Urinary bladder (tissue), 4 donors: Measurements from ENCODE around the gene LDHA. TPM values are rescaled to one million over a fixed set of nuclear protein-coding genes. Genes with fewer than 3 reads are reported as not detected.
"Not testable (repeated sequence)": the region's sequence is repeated elsewhere in the genome, so short reads cannot be mapped to it uniquely, and the experiment has no call there.

Source experiments
- DNase-seq: peaks from one replicate; pipeline ENCODE4 v3.0.0-alpha.2; 2015; ENCODE audit errors: extremely low spot score
- H3K27ac ChIP-seq: one replicate; pipeline ENCODE4 v1.5.1; 2013; ENCODE audit warnings: low read depth, mild to moderate bottlenecking, moderate library complexity
- H3K36me3 ChIP-seq: one replicate; pipeline ENCODE4 v1.6.1; 2013; ENCODE audit warnings: mild to moderate bottlenecking, moderate library complexity; ENCODE audit not compliant: insufficient read depth
- H3K4me1 ChIP-seq: one replicate; pipeline ENCODE4 v1.6.1; 2013; ENCODE audit warnings: mild to moderate bottlenecking, moderate library complexity; ENCODE audit not compliant: insufficient read depth
- H3K4me3 ChIP-seq: one replicate; pipeline ENCODE4 v1.5.1; 2013; ENCODE audit warnings: low read depth, low read length
- WGBS: extraction: QIAGEN DNeasy Blood & Tissue Kit; methylation state at CpG from one replicate; pipeline ENCODE4 v1.1.7; 2013; 5-methylcytosine and 5-hydroxymethylcytosine counted together
- polyA plus RNA-seq: library from polyadenylated mRNA; stranded (reverse); fragments of 200-250 nt; gene quantifications from one replicate; pipeline ENCODE4 v1.2.3, GENCODE V29; 2013
- total RNA-seq: library from RNA; depleted of rRNA; stranded (reverse); fragments of >200 nt; gene quantifications from one replicate; pipeline ENCODE4 v1.2.3, GENCODE V29; 2014
- donor health status: healthy with polysubstance abuse.
- donor health status: healthy.

The LDHA gene
- total and polyA plus RNA-seq, 2 donors = 163 to 542 TPM

DNA sequence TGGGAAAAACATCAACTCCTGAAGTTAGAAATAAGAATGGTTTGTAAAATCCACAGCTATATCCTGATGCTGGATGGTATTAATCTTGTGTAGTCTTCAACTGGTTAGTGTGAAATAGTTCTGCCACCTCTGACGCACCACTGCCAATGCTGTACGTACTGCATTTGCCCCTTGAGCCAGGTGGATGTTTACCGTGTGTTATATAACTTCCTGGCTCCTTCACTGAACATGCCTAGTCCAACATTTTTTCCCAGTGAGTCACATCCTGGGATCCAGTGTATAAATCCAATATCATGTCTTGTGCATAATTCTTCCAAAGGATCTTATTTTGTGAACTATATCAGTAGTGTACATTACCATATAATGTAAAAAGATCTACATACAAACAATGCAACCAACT lies 13.0 kb downstream of the LDHA start:
- DNase-seq = not testable (repeated sequence)

DNA sequence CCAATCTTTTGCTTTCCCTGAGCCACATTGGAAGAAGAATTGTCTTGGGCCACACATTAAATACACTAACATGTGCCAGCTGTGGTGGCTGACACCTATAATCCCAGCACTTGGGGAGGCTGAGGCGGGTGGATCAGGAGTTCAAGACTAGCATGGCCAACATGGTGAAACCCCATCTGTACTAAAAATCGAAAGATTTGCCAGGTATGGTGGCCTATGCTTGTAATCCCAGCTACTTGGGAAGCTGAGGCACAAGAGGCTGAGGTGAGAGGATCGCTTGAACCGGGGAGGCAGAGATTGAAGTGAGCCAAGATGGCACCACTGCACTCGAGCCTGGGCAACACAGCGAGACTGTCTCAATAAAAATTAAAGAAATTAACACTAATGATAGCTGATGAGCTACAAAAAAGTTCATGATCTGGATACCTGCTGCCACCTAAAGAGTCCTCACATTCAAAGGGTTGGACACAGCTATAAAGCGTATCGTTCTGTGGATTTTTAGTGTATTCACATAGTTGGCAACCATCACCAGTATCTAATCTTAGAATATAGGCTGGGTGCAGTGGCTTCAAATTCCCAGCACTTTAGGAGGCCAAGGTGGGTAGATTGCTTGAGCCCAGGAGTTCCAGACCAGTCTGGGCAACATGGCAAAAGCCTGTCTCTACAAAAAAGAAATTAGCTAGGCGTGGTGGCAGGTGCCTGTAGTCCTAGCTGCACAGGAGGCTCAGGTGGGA lies 14.4 kb downstream of the LDHA start:
- no peak for DNase-seq

More for the DNA sequence above, 13.0 kb downstream of the LDHA start:
- WGBS = 46% methylated on average over 3 of the region's 3 CpGs
- H3K4me1 ChIP-seq, H3K27ac ChIP-seq, H3K4me3 ChIP-seq, H3K36me3 ChIP-seq: not testable (repeated sequence)

DNA sequence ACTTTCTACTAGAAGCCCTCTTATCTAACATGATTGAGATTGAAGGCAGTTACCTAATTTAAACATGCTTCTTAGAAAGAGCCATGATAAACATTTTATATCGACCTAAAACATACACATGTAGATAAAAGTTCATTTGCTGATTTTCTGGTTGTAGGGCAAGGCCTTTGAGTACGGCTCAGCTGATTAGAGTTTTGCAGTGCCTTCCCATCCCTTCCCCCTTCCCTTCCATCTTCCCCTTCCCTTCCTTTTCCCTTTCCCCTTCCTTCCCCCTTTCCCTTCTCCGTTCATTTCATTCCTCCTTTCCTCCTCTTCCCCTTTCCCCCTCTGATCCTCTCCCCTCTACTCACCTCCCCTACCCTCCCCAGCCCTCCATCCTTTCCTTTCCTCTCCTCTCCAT lies 22.1 kb downstream of the LDHA start:
- DNase-seq = no peak
- Histone ChIP-seq H3K36me3 (no peaks in the 10 kb centered on the region), H3K27ac (no peak overlapping the region), H3K4me3 (no peak overlapping the region), H3K4me1 (no peaks in the 10 kb centered on the region)
- WGBS = 54% methylated on average over 3 of the region's 3 CpGs

More for the DNA sequence above, 14.4 kb downstream of the LDHA start:
- peaks cover 8% of the 10 kb centered on the region for H3K36me3 ChIP-seq
- no peak overlapping the region for H3K4me3 ChIP-seq
- 89% methylated on average over 9 of the region's 9 CpGs for WGBS
- H3K27ac ChIP-seq = no peak overlapping the region
- H3K4me1 ChIP-seq = no peaks in the 10 kb centered on the region

DNA sequence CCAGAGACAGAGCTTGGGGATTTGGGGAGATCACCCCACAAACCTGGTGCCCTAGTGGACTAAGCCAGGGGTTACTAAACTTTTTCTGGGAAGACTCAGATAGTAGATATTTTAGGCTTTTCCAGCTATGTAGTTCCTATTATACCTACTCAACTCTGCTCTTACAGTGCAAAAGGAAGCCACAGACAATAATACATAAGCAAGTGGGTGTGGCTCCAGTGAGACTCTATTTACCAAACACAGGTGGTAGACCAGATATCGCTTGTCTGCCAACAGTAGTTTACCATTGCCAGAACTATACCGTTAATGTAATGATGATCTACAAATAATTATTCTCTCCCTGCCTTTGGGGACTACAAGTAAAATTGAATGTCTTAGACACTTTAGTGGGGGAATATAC lies 24.7 kb downstream of the LDHA start:
- 82% methylated on average over 2 of the region's 2 CpGs for WGBS

DNA sequence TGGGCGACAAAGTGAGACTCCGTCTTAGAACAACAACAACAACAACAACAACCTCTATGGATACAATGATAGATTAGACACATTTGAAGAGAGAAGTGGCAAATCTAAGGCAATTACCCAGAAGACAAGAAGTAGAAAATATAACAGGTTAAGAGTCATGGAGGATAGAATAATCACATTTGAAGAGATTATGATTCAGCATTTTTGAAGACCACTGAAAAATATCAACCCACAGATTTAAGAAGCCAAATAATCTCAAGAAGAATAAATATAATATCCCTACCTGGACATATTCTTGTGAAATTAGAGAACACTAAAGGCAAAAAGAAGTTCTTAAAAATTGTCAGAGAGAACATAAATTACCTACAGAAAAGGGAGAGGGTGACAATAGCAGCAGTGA lies 25.7 kb downstream of the LDHA start:
- DNase-seq = no peak
- Histone ChIP-seq H3K4me3 (no peak overlapping the region), H3K4me1 (no peaks in the 10 kb centered on the region), H3K36me3 (no peaks in the 10 kb centered on the region), H3K27ac (no peak overlapping the region)
- 92% methylated on average over 2 of the region's 2 CpGs for WGBS

More for the DNA sequence above, 24.7 kb downstream of the LDHA start:
- DNase-seq = no peak
- Histone ChIP-seq H3K36me3 (no peaks in the 10 kb centered on the region), H3K27ac (no peak overlapping the region), H3K4me3 (no peak overlapping the region), H3K4me1 (no peaks in the 10 kb centered on the region)

DNA sequence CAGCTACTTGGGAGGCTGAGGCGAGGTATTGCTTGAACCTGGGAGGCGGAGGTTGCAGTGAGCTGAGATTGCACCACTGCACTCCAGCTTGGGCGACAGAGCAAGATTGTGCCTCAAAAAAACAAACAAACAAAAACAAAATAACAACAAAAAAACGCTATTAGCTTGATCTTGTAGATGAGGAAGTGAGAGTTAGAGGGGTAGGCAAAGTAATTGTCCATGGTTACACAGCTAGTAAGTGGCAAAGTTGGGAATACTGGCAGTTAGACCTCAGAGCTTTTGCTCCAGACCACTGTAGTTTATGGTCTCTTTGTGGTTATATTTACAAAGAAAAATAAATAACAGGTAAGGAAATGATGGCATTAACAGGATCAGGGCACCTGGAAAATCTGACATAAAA lies 32.9 kb downstream of the LDHA start:
- Histone ChIP-seq H3K36me3 (no peaks in the 10 kb centered on the region), H3K4me3 (no peak overlapping the region), H3K27ac (no peak overlapping the region), H3K4me1 (no peaks in the 10 kb centered on the region)
- WGBS = 66% methylated on average over 4 of the region's 4 CpGs
- no peak for DNase-seq

DNA sequence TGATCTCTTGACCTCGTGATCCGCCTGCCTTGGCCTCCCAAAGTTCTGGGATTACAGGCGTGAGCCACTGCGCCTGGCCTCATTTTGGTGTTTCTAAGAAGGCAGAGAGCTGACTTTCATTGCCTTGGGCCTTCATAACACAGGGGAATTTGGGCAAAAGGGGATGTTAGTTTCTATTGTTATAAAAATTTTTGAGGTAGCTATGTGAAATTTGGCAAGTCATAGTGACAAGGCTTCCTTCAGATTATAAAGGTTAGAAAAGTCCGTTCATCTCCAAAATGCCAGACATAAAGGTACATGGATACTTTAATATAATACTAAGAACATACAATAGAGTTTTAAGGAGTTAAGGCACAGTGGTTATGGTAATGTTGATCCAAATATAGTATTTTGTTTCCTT lies 35.0 kb downstream of the LDHA start:
- WGBS = 67% methylated on average over 5 of the region's 5 CpGs
- Histone ChIP-seq H3K36me3 (no peaks in the 10 kb centered on the region), H3K27ac (no peak overlapping the region), H3K4me3 (no peak overlapping the region), H3K4me1 (no peaks in the 10 kb centered on the region)
- DNase-seq = no peak

DNA sequence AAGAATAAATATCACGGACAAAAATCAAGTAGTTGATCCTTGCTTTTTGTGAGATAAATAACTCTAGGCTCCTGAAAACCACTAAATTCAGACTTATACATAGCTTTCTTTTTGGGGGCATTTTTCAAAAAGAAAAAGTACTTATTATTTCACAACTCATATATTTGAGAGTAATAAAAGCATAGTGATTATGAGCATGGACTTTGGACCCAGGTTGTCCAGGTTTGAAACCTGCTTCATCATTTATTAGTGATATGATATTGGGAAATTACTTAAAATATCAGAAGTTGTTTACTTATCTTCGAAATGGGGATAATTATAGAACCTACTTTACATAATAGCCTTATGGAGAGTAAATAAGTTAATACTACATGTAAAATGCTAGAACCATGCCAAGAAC lies 44.3 kb downstream of the LDHA start:
- WGBS = 81% methylated on average over 2 of the region's 2 CpGs
- DNase-seq = no peak
- Histone ChIP-seq H3K27ac (no peak overlapping the region), H3K36me3 (no peaks in the 10 kb centered on the region), H3K4me1 (no peaks in the 10 kb centered on the region), H3K4me3 (no peak overlapping the region)

DNA sequence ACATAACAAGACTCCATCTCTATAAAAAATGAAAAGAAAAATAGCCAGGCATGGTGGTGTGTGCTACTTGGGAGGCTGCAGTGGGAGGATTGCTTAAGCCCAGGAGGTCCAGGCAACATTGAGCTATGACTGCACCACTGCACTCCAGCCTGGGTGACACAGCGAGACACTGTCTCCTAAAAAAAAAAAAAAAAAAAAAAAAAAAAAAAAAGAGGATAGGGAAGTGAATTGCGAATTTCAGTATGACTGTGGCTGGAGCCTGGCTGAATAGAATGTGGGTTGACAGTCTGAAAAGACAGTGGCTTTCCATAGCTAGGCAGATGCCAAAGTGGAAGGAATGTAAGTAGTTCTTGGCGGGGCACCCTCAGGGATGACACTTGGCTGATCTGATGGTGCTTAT lies 54.9 kb downstream of the LDHA start:
- Histone ChIP-seq H3K36me3 (no peaks in the 10 kb centered on the region), H3K4me1 (no peaks in the 10 kb centered on the region), H3K27ac (no peak overlapping the region), H3K4me3 (no peak overlapping the region)
- DNase-seq = no peak
- WGBS = 88% methylated on average over 3 of the region's 3 CpGs

DNA sequence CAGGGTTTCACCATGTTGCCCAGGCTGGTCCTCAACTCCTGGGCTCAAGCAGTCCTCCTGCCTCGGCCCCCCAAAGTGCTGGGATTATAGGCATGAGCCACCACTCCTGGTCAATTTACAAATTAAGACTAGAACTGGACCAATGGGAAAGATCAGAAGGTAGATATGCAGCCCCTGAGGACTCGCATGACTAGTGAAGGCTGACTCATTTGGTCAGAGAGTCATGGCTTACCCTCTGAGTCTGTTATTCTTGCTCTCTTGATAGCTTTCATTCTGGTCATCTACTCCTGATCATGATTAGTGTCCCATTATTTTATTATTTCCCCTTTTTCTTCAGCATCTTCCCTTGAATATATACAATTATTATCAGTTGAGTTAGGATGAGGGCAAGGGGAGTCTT lies 58.6 kb downstream of the LDHA start:
- 61% methylated on average over 2 of the region's 2 CpGs for WGBS
- Histone ChIP-seq H3K27ac (no peak overlapping the region), H3K36me3 (no peaks in the 10 kb centered on the region), H3K4me1 (no peaks in the 10 kb centered on the region), H3K4me3 (no peak overlapping the region)
- DNase-seq = no peak

DNA sequence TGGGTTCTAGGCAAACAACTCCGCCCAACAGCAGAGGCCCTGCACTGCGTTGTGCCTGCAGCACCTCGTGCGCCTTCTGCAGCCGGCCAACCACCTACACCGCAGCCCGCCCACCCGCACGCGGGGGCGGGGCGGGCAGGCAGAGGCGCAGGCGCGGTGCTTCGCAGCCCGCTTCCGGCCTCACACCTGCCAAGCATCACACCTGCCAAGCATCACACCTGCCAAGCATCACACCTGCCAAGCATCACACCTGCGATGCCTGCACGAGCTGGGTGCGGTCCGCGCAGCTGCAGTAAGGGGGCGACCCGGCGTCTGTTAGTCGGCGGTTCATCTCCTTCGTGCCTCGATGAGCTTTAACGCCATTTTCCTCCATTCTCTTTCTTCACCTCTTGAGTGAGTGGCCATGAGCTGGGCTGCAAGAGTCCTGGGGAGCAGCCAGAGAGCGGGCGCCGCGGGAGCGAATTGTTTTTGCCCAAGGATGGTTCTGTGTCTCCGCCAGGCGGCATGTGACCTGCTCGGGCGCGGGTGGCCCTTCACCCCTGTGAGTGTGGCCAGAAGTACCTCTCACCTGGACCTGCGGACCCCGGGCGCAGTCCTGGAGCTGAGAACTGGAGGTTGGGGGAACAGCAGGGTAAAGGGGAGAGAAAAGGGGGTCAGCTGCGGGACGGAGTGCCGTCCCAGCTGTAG lies 61.5 kb downstream of the LDHA start, which contains the start of gene LDHAL6A:
TSS of gene LDHAL6A (plus strand) at position 171 of the 687 bp plus-strand sequence. CDS start 825 bp downstream, outside the sequence.
- Histone ChIP-seq H3K4me1 (no peaks in the 10 kb centered on the region), H3K36me3 (no peaks in the 10 kb centered on the region), H3K27ac (no peak within 1 kb of the TSS), H3K4me3 (no peak within 1 kb of the TSS)
- no peak for DNase-seq
- 35% methylated on average over 47 of the region's 47 CpGs for WGBS

DNA sequence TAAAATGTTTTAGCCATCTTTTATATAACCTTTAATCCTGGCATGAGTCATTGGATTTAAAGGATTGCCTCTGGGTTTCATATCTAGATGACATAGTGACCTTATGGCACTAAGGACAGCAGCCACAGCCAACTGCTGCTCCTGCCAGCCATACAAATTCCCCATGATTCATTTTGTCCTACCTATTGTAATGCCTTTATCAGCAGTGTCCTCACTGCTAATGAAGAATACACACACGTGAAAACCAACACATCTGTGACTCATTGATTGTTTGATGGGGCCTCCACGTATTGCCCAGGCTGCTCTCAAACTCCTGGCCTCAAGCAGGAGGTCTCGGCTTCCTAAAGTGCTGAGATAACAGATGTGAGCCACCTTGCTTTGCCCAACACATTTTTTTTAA lies 63.1 kb downstream of the LDHA start:
- Histone ChIP-seq H3K4me1 (no peaks in the 10 kb centered on the region), H3K36me3 (no peaks in the 10 kb centered on the region), H3K4me3 (no peak overlapping the region), H3K27ac (no peak overlapping the region)
- WGBS = 24% methylated on average over 3 of the region's 3 CpGs
- no peak for DNase-seq
